GM18520 (cell line): Measurements from ENCODE around the gene DUSP3.
A peak's percentile ranks its signal among the peaks of the same experiment; 100 is the strongest.

Source experiments
- ATAC-seq: cut with Tn5 transposase; IDR thresholded peaks from one replicate; pipeline ENCODE4 v1.9.1; 2021; ENCODE audit not compliant: unreplicated experiment

DUSP3 gene

DNA sequence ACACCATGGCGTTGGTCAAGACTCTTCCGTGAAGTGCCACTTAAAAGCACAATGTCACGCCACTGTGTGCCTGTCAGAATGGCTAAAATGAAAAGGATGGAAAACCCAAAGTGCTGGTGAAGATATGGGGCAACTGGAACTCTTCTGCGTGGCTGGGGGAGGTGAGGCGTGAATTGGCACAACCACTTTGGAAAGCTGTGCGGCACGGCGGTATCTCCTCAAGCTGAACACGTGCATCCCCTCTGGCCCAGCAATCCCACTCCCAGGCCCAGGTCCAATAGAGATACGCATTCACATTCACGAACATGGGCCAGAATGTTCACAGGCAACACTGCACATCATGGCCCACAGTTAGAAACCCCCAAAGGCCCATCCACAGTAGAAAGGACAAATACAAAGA, 8.9 kb downstream of the DUSP3 start:
- no peak for ATAC-seq

- no peak for ATAC-seq
Measured at GRCh38 chr17:43769426-43769825, 9.4 kb downstream of the DUSP3 start.

DNA sequence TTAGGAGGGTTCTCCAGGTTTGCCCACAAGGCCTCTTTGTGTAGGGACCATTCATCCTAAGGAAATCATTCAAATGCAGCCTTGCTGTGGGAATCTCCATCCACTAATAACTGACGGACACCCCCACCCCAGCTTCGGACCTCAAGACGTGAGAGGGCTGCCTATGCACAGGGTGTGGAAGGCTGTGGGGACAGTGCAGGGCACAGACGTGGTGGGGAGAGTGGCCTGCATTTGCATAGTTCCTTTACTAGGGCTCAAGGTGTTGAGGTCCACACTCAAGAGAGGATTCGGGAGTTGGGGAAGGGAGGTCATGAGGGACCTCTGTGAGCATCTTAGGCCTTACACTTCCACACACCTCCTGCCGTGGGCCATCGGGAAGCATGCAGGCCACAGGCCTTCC, 9.8 kb downstream of the DUSP3 start:
- no peak for ATAC-seq

GRCh38 chr17:43768382-43768781, 10.4 kb downstream of the DUSP3 start:
- no peak for ATAC-seq

- ATAC-seq: no peak
Measured at GRCh38 chr17:43767713-43768059, 11.1 kb downstream of the DUSP3 start.

GRCh38 chr17:43767053-43767712, 11.6 kb downstream of the DUSP3 start:
- no peak for ATAC-seq

DNA sequence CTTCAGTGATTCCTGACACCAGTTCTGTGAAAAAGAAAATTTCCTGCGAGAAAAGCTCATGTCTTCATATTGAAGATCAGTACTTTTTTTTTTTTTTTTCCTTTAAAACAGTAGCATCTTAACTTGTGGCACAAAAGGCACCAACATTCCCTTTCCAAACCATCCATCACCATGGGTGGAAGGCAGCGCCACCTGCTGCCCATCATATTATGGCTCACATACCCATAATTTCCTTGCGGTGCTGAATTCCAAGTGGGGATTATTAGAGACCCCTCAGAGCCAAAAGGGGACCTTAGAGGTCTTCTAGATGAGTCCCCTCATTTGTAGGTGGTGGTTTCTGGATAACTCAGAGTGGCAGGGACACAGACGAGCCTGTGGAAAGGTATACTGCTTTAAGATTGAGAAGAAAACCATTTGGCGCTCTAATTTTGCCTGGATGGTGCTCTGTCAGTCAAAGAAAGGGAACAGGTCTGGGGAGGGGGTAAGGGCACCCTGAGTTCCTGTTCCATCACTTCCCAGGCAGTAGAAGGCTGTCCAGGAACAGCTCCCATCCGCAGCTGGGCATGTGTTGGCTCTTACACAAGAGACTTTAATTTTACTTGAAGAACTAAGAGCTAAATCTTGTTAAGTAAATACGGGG, 12.2 kb downstream of the DUSP3 start:
- ATAC-seq: no peak

- ATAC-seq: peak; percentile 48
Measured at GRCh38 chr17:43760254-43760852, 18.4 kb downstream of the DUSP3 start.

- ATAC-seq: no peak
Measured at GRCh38 chr17:43759836-43760235, 18.9 kb downstream of the DUSP3 start.

DNA sequence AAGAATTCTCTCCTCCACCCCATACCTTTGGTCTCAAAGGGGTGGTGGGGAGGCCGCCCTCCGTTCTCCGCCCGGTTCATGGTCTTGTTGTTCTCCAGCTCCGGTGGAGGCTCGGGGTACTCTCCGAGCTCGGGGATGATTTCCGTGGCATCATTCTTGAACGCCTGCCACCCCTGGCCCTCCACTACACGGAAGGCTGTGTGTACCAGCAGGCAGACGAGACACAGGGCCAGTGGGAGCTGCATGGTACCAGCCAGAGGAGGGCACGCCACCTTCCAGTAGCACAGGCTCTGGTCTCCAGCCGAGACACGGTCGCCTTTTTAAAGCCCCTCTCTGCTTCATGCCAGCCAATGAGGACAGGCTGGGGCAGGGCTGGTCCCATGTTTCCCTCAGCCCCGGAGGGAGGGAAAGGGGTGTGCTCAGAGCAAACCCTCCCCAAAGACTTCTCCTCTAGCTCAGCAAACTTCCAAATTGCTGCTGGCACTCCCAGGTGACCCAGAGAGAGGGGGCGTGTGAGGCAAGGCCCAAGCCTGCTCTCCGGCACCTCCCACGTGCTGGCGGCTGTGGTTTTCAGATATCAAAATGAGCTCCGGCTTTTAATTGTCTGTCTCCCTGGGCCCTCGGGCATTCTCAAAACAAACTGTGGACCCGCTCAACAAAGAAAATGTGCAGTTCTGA, 20.1 kb downstream of the DUSP3 start, which contains the start of gene SOST:
SOST (minus strand) TSS at position 295 of the 678 bp plus-strand sequence; CDS start at position 245, 50 bp downstream.
- no peak for ATAC-seq

GRCh38 chr17:43758086-43758485, 20.7 kb downstream of the DUSP3 start:
- ATAC-seq: no peak

DNA sequence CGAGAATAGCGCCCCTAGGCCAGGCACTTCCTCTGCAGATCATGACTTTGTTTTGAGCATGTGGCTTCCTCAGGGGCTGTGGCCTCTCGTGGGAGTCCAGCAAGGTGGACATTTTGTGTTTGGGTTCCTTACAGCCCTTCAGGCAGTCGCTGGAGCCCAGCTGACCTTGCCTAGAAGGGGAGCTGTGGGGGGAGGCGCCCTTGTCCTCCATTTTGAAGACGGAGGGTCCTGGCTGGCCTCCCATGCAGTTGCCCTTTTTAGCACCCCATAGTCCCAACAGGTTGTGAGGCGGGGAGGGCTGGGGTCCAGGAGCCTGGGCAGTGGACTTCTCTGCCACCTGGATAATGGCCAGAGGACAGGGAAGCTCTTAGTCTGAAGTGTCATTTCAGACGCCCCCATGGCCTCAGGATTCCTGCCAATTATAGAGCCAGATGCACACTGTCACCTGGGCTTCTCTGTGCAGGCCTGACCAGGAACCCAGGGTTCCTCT, 21.6 kb downstream of the DUSP3 start:
- no peak for ATAC-seq

DNA sequence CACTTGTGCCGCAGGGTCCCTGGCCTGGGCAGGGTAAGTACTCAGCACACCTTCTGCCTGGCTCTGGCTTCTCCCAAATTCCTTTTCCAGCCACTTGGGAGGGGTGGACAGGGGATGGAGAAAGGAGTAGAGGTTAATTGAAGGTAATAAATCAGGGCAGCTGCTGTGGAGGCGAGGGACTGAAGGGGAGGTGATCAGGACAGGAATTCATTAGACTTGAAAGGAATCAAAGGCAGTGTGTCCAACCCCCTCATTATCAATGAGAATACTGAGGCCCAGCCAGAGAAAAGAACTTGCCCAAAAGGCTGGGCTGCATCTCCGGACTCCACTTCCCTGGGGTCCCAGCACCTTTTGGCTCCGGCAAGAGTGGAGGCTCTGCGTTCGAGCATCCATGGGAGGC, 22.6 kb downstream of the DUSP3 start:
- no peak for ATAC-seq

- ATAC-seq: no peak
Measured at GRCh38 chr17:43755389-43755875, 23.3 kb downstream of the DUSP3 start.

- no peak for ATAC-seq
Measured at GRCh38 chr17:43754947-43755346, 23.8 kb downstream of the DUSP3 start.

DNA sequence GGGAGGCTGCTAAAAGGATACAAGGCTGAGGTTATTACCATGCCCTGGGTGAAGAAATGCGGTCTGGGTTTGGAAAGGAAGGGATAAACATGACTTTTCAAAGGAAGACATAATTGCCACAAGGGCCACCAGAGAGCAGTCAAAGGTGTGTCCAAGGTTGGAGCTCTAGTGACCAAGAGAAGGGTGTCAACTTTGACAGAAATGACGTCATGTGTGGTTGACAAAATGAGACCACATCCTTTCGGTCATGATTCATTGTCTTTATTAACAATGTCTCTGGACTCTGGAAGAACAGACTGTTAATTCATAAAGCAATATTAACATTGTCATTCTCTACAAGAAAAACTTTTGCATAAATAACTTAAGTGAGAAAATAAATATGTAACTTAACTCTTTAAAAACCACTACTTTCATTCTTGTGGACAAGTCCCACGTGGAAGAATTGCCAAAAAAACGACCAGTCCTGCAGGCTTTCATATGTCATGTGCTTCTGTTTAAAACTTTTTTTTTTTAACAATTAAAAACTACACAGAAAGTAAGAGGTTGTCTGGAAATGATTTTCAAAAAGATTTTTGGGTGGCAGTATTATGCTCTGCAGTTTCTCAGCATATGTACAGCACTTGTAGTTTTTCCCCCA, 25.2 kb downstream of the DUSP3 start:
- peak; percentile 64 for ATAC-seq

DNA sequence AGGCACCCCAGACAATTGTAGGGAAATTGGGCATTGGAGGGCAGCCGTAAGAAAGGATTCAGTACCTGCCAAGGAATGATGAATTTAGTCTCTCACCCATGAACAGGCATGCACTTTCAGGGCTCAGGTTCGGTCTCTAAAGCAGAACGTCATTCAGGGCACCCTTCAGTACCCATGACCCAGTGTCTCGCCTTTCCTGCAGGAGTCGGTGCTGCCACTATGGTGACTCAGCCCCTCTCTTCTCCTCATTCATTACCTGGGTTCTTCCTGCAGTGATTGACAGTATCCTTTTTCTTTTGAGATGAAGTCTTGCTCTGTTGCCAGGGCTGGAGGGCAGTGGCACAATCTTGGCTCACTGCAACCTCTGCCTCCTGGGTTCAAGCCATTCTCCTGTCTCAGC, 28.6 kb downstream of the DUSP3 start:
- ATAC-seq: no peak

GRCh38 chr17:43745541-43745940, 33.2 kb downstream of the DUSP3 start:
- no peak for ATAC-seq

DNA sequence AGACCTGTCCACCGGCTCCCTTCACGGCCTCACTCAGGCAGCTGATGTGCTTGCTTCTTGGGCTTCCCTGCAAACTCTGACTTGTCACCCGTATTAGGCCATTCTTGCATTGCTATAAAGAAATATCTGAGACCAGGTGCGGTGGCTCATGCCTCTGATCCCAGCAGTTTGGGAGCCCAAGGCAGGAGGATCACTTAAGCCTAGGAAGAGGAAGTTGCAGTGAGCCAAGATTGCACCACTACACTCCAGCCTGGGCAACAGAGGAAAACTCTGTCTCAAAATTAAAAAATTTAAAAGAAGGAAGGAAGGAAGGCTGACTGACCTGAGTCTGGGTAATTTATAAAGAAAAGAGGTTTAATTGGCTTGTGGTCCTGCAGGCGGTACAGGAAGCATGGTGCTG, 37.1 kb downstream of the DUSP3 start:
- ATAC-seq: no peak

DNA sequence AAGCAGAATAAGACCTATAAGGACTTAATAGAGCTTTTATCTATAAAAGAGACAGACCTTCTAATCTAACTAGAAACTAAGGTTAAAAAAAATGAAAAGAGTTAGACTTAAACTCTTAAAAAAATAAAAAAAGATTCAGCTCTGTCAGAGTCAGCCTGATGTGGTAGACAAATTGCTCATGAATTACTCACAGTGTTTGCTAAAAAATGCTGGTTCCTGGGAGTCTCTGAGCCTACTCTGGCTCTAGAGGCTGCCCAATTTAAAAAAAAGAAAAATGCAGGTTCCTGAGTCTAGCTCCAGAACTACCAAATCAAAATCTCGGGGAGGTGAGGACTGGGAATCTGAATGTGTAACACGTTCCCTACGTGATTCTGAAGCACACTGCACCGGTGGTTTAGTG, 38.2 kb downstream of the DUSP3 start:
- ATAC-seq: no peak

GRCh38 chr17:43737722-43738121, 41.1 kb downstream of the DUSP3 start:
- no peak for ATAC-seq
